Neural cell (in vitro differentiated cells): ENCODE measurements around the gene EML6. TPM values are rescaled to one million over a fixed set of nuclear protein-coding genes. Genes with fewer than 3 reads are reported as not detected.

Experiments used
- H2AFZ ChIP-seq: fragments of 200-600, 300-800 bp; sonication (generic), shearing (Covaris generic); 2 replicates; pipeline ENCODE4 v1.6.0; 2014; ENCODE audit warnings: low read depth, mild to moderate bottlenecking, antibody characterized with exemption, low read length, moderate library complexity
- H3F3A ChIP-seq: fragments of 200-600 bp; shearing (Covaris generic); 2 replicates; pipeline ENCODE4 v1.6.1; 2016; ENCODE audit warnings: mild to moderate bottlenecking, moderate library complexity, mixed read lengths, antibody characterized with exemption, low read length; ENCODE audit not compliant: insufficient read depth, poor library complexity, severe bottlenecking
- H3K27ac ChIP-seq: fragments of 200-600, 300-800 bp; sonication (generic), shearing (Covaris generic); 2 replicates; pipeline ENCODE4 v1.5.1; 2014; ENCODE audit warnings: mild to moderate bottlenecking, low read length, moderate library complexity
- H3K27me3 ChIP-seq: fragments of 300-800, 200-600 bp; sonication (generic), shearing (Covaris generic); 2 replicates; pipeline ENCODE4 v1.6.0; 2014; ENCODE audit warnings: mild to moderate bottlenecking, low read depth, low read length, moderate library complexity; ENCODE audit not compliant: insufficient read depth
- H3K36me3 ChIP-seq: fragments of 300-800, 200-600 bp; sonication (generic), shearing (Covaris generic); 2 replicates; pipeline ENCODE4 v1.5.1; 2014; ENCODE audit warnings: mild to moderate bottlenecking, antibody characterized with exemption, low read length, moderate library complexity; ENCODE audit not compliant: insufficient read depth
- H3K4me2 ChIP-seq: fragments of 300-800, 200-600 bp; sonication (generic), shearing (Covaris generic); 2 replicates; pipeline ENCODE4 v1.6.0; 2014; ENCODE audit warnings: mild to moderate bottlenecking, low read length
- H3K4me3 ChIP-seq: fragments of 300-800, 200-600 bp; sonication (generic), shearing (Covaris generic); 2 replicates; pipeline ENCODE4 v1.5.1; 2014; ENCODE audit warnings: mild to moderate bottlenecking, low read length, moderate library complexity
- H3K79me2 ChIP-seq: fragments of 200-600 bp; shearing (Covaris generic); replicated peaks from 2 replicates; pipeline ENCODE4 v1.6.0; 2014; ENCODE audit warnings: mild to moderate bottlenecking, low read length, moderate library complexity; ENCODE audit not compliant: insufficient read depth
- H3K9ac ChIP-seq: fragments of 300-800, 200-600 bp; sonication (generic), shearing (Covaris generic); 2 replicates; pipeline ENCODE4 v1.6.1; 2016; ENCODE audit warnings: mild to moderate bottlenecking, low read length, mixed read lengths
- H3K9me2 ChIP-seq: fragments of 200-600 bp; shearing (Covaris generic); 2 replicates; pipeline ENCODE4 v1.6.1; 2016; ENCODE audit warnings: mild to moderate bottlenecking, low read length, mixed read lengths; ENCODE audit not compliant: insufficient read depth
- H3K9me3 ChIP-seq: fragments of 200-600, 300-800 bp; sonication (generic), shearing (Covaris generic); 2 replicates; pipeline ENCODE4 v1.6.1; 2016; ENCODE audit warnings: mild to moderate bottlenecking, mixed run types, low read length, moderate library complexity, mixed read lengths
- H4K20me1 ChIP-seq: fragments of 200-600 bp; shearing (Covaris generic); 2 replicates; pipeline ENCODE4 v1.6.1; 2016; ENCODE audit warnings: mild to moderate bottlenecking, mixed run types; ENCODE audit not compliant: insufficient read depth
- CTCF ChIP-seq: fragments of 450-650 bp; IDR thresholded peaks from 2 replicates; pipeline ENCODE4 v1.5.1; 2014; ENCODE audit warnings: antibody characterized with exemption, mild to moderate bottlenecking, moderate library complexity; ENCODE audit not compliant: poor library complexity, severe bottlenecking
- EP300 ChIP-seq: fragments of 450-650 bp; conservative IDR thresholded peaks from 2 replicates; pipeline ENCODE4 v1.6.1; 2014; ENCODE audit warnings: antibody characterized with exemption, mild to moderate bottlenecking, moderate library complexity; ENCODE audit not compliant: poor library complexity, severe bottlenecking
- EZH2 ChIP-seq: fragments of 200-600, 300-800 bp; shearing (Covaris generic), sonication (generic); IDR thresholded peaks from 2 replicates; pipeline ENCODE4 v1.6.1; 2014; ENCODE audit warnings: antibody characterized with exemption, low read length, borderline replicate concordance, mild to moderate bottlenecking; ENCODE audit not compliant: insufficient read depth, poor library complexity, severe bottlenecking
- MXI1 ChIP-seq: fragments of 450-650 bp; conservative IDR thresholded peaks from 2 replicates; pipeline ENCODE4 v1.6.1; 2014; ENCODE audit warnings: antibody characterized with exemption, mild to moderate bottlenecking; ENCODE audit not compliant: poor library complexity, severe bottlenecking
- POLR2AphosphoS5 ChIP-seq: IDR thresholded peaks from 2 replicates; pipeline ENCODE4 v1.6.1; 2012
- RAD21 ChIP-seq: fragments of 450-650 bp; conservative IDR thresholded peaks from 2 replicates; pipeline ENCODE4 v1.6.1; 2014; ENCODE audit warnings: antibody characterized with exemption, mild to moderate bottlenecking, moderate library complexity
- SMC3 ChIP-seq: fragments of 450-650 bp; conservative IDR thresholded peaks from 2 replicates; pipeline ENCODE4 v1.6.1; 2014; ENCODE audit warnings: antibody characterized with exemption, mild to moderate bottlenecking, moderate library complexity; ENCODE audit not compliant: poor library complexity
- TAF1 ChIP-seq: IDR thresholded peaks from 2 replicates; pipeline ENCODE4 v1.6.1; 2012; ENCODE audit warnings: low read depth
- polyA plus RNA-seq: library from polyadenylated mRNA; depleted of rRNA; stranded (reverse); fragments of >200 nt; gene quantifications from 2 replicates; pipeline ENCODE4 v1.2.3, GENCODE V29; 2014
- TF ChIP-seq, protein P1 (sequence below): IDR thresholded peaks from 2 replicates; pipeline ENCODE4 v1.6.1; 2012; ENCODE audit warnings: borderline replicate concordance

Gene EML6
- polyA plus RNA-seq, 1 donor from 2014 or later = 13.4 TPM

- no peaks in the 10 kb centered on the region for H3K9me2 ChIP-seq
These were observed 138.8 kb downstream of the EML6 start for GRCh38 chr2:54862229-54862628.

DNA sequence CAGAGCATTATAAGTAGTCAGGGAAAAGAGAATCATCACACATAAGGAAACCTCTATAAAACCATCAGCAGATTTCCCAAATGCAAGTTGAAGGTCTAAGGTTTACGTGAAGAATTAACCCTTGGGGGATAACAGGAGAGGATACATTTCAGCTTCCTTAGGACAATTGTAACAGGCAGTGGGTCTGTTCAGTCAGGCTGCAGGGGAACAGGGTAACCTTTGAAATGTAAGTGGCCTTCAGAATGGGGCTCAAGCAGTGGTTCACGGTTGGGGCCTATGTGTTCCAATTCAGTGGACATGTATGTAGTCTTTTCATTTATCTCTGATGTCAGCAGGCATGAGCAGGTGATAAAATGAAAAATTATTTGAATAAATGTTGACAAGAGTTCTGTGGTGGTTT is 139.3 kb downstream of the EML6 start:
- no peaks in the 10 kb centered on the region for H3K9me2 ChIP-seq
- H3K9ac ChIP-seq = no peak overlapping the region
- no peaks in the 10 kb centered on the region for H3K36me3 ChIP-seq
- H3K9me3 ChIP-seq = no peaks in the 10 kb centered on the region
- H3K4me3 ChIP-seq = no peak overlapping the region
- H3K79me2 ChIP-seq = no peaks in the 10 kb centered on the region
- H3F3A ChIP-seq = no peaks in the 10 kb centered on the region
- H3K4me2 ChIP-seq = no peak overlapping the region
- no peaks in the 10 kb centered on the region for H4K20me1 ChIP-seq
- H2AFZ ChIP-seq = no peak overlapping the region
- H3K27me3 ChIP-seq = no peaks in the 10 kb centered on the region
- TF ChIP-seq CTCF = no peak
- TF ChIP-seq MXI1 = no peak
- no peak for TF ChIP-seq TAF1
- H3K27ac ChIP-seq = no peak overlapping the region

More at GRCh38 chr2:54862229-54862628, 138.8 kb downstream of the EML6 start:
- Histone ChIP-seq H3K9me3 (no peaks in the 10 kb centered on the region), H3K27me3 (no peaks in the 10 kb centered on the region), H4K20me1 (no peaks in the 10 kb centered on the region), H3K79me2 (no peaks in the 10 kb centered on the region), H3K36me3 (no peaks in the 10 kb centered on the region), H3F3A (no peaks in the 10 kb centered on the region), H2AFZ (no peak overlapping the region), H3K4me2 (no peak overlapping the region), H3K27ac (no peak overlapping the region), H3K4me3 (no peak overlapping the region), H3K9ac (no peak overlapping the region)
- TF ChIP-seq SMC3 (no peak), MXI1 (no peak), CTCF (no peak), EP300 (no peak), TAF1 (no peak), POLR2AphosphoS5 (no peak), RAD21 (no peak), EZH2 (no peak)
- TF ChIP-seq, protein P1, sequence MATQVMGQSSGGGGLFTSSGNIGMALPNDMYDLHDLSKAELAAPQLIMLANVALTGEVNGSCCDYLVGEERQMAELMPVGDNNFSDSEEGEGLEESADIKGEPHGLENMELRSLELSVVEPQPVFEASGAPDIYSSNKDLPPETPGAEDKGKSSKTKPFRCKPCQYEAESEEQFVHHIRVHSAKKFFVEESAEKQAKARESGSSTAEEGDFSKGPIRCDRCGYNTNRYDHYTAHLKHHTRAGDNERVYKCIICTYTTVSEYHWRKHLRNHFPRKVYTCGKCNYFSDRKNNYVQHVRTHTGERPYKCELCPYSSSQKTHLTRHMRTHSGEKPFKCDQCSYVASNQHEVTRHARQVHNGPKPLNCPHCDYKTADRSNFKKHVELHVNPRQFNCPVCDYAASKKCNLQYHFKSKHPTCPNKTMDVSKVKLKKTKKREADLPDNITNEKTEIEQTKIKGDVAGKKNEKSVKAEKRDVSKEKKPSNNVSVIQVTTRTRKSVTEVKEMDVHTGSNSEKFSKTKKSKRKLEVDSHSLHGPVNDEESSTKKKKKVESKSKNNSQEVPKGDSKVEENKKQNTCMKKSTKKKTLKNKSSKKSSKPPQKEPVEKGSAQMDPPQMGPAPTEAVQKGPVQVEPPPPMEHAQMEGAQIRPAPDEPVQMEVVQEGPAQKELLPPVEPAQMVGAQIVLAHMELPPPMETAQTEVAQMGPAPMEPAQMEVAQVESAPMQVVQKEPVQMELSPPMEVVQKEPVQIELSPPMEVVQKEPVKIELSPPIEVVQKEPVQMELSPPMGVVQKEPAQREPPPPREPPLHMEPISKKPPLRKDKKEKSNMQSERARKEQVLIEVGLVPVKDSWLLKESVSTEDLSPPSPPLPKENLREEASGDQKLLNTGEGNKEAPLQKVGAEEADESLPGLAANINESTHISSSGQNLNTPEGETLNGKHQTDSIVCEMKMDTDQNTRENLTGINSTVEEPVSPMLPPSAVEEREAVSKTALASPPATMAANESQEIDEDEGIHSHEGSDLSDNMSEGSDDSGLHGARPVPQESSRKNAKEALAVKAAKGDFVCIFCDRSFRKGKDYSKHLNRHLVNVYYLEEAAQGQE = no peak
